ENCODE results near the gene CHAC1. TPM values are rescaled to one million over a fixed set of nuclear protein-coding genes. Genes with fewer than 3 reads are reported as not detected.

Gene CHAC1
- total and polyA plus RNA-seq, 3 donors from 2014 or later = 1.8 to 5.9 (median 2.5) TPM

GRCh38 chr15:40932649-40933516 lies 20.4 kb upstream of the CHAC1 start:
- 49 to 72% methylated on average over 2 to 11 of the region's 11 CpGs for WGBS, 2 donors
- Histone ChIP-seq H3K27me3 (no peaks in the 10 kb centered on the region), H3K36me3 (ENCODE audit: low read depth, missing control alignments) (no peaks in the 10 kb centered on the region), H3K4me1 (peaks cover 29% of the 10 kb centered on the region), H3K9me3 (no peaks in the 10 kb centered on the region), H3K27ac (no peak overlapping the region), H3K4me3 (no peak overlapping the region)
- DNase-seq = no peak
- TF ChIP-seq POLR2A (IDR thresholded peaks at IDR 0.05) (no peak), CTCF (IDR thresholded peaks at IDR 0.05) (no peak)
- intact Hi-C loops (cut with DNase I; ENCODE audit: low total_unique reads) = no loop called here

DNA sequence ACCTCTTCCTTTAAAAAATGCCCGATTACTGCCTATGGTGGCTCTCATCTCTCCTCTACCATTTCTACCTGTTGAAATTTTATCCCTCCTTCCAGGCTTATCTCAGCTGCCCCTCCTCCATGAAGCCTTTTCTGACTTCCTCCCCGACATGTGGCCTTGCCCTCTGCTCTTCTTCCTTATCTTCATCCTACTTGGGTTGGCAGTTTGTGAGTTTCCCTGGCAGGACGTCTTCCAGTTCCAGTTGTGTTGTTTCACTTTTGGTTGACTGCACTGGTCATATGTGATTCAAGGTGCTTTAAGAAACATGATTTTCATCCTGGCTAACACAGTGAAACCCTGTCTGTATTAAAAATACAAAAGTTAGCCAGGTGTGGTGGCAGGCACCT lies 19.8 kb upstream of the CHAC1 start:
- no peak overlapping the region for H3K4me3 ChIP-seq
- no peak for TF ChIP-seq POLR2A (IDR thresholded peaks at IDR 0.05)
- no peak for TF ChIP-seq CTCF (IDR thresholded peaks at IDR 0.05)
- WGBS, 2 donors = 58 to 72% methylated on average over 3 of the region's 3 CpGs
- H3K27ac ChIP-seq = no peak overlapping the region
- peaks cover 23% of the 10 kb centered on the region for H3K4me1 ChIP-seq
- intact Hi-C loops (cut with DNase I; ENCODE audit: low total_unique reads) = no loop called here
- no peaks in the 10 kb centered on the region for H3K27me3 ChIP-seq
- DNase-seq = no peak
- H3K36me3 ChIP-seq (ENCODE audit: low read depth, missing control alignments) = no peaks in the 10 kb centered on the region
- no peaks in the 10 kb centered on the region for H3K9me3 ChIP-seq

- 89 to 95% methylated on average over 4 to 6 of the region's 6 CpGs for WGBS, 2 donors
Measured at GRCh38 chr15:40934457-40934856, 18.8 kb upstream of the CHAC1 start.

DNA sequence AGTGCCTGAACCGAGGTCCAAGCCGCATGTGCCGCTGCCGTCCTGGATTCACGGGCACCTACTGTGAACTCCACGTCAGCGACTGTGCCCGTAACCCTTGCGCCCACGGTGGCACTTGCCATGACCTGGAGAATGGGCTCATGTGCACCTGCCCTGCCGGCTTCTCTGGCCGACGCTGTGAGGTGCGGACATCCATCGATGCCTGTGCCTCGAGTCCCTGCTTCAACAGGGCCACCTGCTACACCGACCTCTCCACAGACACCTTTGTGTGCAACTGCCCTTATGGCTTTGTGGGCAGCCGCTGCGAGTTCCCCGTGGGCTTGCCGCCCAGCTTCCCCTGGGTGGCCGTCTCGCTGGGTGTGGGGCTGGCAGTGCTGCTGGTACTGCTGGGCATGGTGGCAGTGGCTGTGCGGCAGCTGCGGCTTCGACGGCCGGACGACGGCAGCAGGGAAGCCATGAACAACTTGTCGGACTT lies 17.0 kb upstream of the CHAC1 start:
- Histone ChIP-seq H3K4me3 (no peak overlapping the region), H3K36me3 (ENCODE audit: low read depth, missing control alignments) (no peaks in the 10 kb centered on the region), H3K27ac (no peak overlapping the region), H3K4me1 (peaks cover 9% of the 10 kb centered on the region), H3K27me3 (no peaks in the 10 kb centered on the region), H3K9me3 (no peaks in the 10 kb centered on the region)
- intact Hi-C loops (cut with DNase I; ENCODE audit: low total_unique reads) = no loop called here
- no peak for TF ChIP-seq CTCF (IDR thresholded peaks at IDR 0.05)
- TF ChIP-seq POLR2A (IDR thresholded peaks at IDR 0.05) = no peak
- no peak for DNase-seq
- WGBS, 2 donors = 91 to 92% methylated on average over 7 to 31 of the region's 31 CpGs

More at GRCh38 chr15:40934457-40934856, 18.8 kb upstream of the CHAC1 start:
- TF ChIP-seq CTCF (IDR thresholded peaks at IDR 0.05) (no peak), POLR2A (IDR thresholded peaks at IDR 0.05) (no peak)
- H3K4me1 ChIP-seq = peaks cover 13% of the 10 kb centered on the region
- no peaks in the 10 kb centered on the region for H3K9me3 ChIP-seq
- no peak for DNase-seq
- H3K27ac ChIP-seq = no peak overlapping the region
- H3K27me3 ChIP-seq = no peaks in the 10 kb centered on the region
- no peaks in the 10 kb centered on the region for H3K36me3 ChIP-seq (ENCODE audit: low read depth, missing control alignments)
- H3K4me3 ChIP-seq = no peak overlapping the region
- intact Hi-C loops (cut with DNase I; ENCODE audit: low total_unique reads) = no loop called here

Measured in testis (tissue), 3 donors.